GM21381 (cell line): ENCODE data around the gene PPP4R3B.

Experiments used
- ATAC-seq: cut with Tn5 transposase; IDR thresholded peaks from one replicate; pipeline ENCODE4 v1.9.1; 2021; ENCODE audit warnings: mild to moderate bottlenecking, moderate library complexity; ENCODE audit not compliant: unreplicated experiment

PPP4R3B gene

GRCh38 chr2:55519938-55520885, 97.2 kb downstream of the PPP4R3B start:
- peak; percentile 6 for ATAC-seq

- ATAC-seq = peak; percentile 6
Observed at GRCh38 chr2:55518841-55519165, 98.6 kb downstream of the PPP4R3B start.

- ATAC-seq = no peak
Observed at GRCh38 chr2:55511508-55512124, 105.8 kb downstream of the PPP4R3B start.

- ATAC-seq = no peak
Observed at GRCh38 chr2:55502590-55503141, 114.8 kb downstream of the PPP4R3B start.

DNA sequence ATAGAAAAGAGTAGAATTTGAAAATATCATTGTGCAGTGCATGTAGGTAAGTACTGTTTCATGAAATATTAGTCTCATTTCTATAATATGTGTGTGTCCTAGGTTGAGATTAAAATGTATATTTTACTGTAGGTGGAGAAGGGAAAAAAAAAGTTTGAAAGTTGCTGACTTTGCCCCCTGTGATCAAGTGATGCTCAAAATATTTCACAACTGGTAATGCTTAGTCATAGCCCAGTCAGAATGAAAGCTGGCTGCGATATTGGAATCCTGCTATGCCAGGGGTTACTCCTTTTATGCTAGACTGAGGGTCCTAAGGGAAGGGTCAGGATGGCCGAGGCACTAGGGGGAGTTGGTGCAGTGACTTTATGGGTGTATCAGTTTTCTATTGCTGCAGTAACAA, 117.4 kb downstream of the PPP4R3B start:
- ATAC-seq = no peak

DNA sequence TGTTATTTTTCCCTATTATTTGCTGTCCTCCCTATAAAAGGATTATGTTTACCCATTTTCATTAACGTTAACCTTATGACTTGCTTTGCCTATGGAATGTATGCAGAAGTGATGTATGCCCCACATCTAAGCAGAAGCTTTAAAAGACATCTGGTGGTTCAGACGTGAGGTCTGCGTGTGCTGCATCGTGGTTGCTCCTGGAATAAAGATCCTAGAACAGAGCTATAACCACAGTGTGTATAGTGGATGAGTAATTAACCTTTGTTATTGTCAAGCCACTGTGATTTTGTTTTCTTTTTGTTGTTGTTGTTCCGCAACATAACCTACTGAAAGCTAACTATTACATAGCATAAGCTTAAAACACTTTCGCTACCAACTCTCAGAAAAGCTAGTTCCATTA, 118.8 kb downstream of the PPP4R3B start:
- no peak for ATAC-seq
